ENCODE measurements around the gene SCTR.

The SCTR gene

GRCh38 chr2:119523383-119523951 lies 816 bp downstream of the SCTR start:
- no peak for DNase-seq (ENCODE audit: low read depth)

GRCh38 chr2:119522671-119523070 lies 1.6 kb downstream of the SCTR start:
- no peak for DNase-seq (ENCODE audit: low read depth)

- no peak for DNase-seq (ENCODE audit: low read depth)
Measured at GRCh38 chr2:119521433-119522050, 2.7 kb downstream of the SCTR start.

- DNase-seq (ENCODE audit: low read depth): no peak
Measured at GRCh38 chr2:119520696-119521432, 3.4 kb downstream of the SCTR start.

GRCh38 chr2:119519057-119519408 lies 5.2 kb downstream of the SCTR start:
- DNase-seq (ENCODE audit: low read depth): no peak

- no peak for DNase-seq (ENCODE audit: low read depth)
Measured at GRCh38 chr2:119518401-119519056, 5.8 kb downstream of the SCTR start.

DNA sequence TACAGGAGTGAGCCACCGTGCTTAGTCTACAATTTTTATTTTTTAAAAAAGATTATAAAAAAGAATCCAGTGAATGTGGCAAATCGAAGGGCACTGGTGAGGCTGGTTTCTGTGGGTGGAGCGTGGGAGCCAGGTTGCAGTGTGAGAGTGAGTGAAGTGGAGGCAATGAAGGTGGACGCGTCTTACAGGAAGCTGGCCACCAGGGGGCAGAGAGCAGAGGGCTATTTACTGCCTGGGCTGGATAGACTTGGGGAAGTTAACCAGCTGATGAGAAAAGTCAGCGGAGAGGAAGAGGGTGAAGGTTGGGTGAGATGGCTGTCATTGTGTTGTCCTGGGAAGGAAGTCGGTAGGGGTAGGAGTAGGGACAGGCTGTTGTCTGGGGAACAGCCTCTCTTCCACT lies 6.8 kb downstream of the SCTR start:
- DNase-seq (ENCODE audit: low read depth): peak; percentile 60

- no peak for DNase-seq (ENCODE audit: low read depth)
Measured at GRCh38 chr2:119516121-119516520, 8.2 kb downstream of the SCTR start.

DNA sequence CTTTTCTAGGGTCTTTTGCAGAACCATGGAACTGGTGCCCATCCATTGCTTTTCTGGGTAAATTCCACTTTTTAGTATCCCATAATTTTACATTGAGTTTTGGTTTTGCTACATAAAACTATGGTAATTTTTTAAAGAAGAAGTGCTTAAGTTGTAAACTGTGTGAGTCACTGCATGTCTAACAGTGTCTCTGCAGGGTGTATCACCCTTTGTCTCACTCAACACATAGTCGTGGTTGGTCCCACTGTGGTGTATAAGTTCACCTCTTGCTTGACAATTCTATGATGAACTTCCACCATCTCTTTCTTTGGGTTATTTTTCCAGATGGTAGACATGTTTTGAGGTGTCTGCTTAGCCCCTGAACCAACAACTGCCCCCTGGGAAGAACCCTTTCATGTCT lies 10.5 kb downstream of the SCTR start:
- no peak for DNase-seq (ENCODE audit: low read depth)

GRCh38 chr2:119512946-119513345 lies 11.3 kb downstream of the SCTR start:
- DNase-seq (ENCODE audit: low read depth): no peak

- DNase-seq (ENCODE audit: low read depth): no peak
Measured at GRCh38 chr2:119511989-119512388, 12.3 kb downstream of the SCTR start.

DNA sequence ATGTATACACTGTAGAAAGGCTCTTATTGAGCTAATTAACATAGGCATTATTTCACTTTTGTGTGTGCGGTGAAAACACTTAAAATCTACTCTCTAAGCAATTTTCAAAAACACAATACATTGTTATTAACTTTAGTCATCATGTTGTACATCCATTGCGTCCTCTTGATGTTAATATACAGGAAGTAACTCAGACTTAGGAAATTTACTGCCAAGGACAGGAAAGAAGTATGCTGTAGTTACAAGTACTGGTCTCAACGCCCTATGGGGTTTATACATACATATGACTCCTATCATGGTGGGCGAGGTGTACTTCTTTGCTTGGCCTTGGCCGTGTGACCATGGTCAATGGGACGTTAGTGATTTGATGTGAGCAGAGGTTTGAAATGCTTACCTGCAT lies 15.5 kb downstream of the SCTR start:
- DNase-seq (ENCODE audit: low read depth): peak; percentile 17

GRCh38 chr2:119496682-119497081 lies 27.6 kb downstream of the SCTR start:
- DNase-seq (ENCODE audit: low read depth): no peak

DNA sequence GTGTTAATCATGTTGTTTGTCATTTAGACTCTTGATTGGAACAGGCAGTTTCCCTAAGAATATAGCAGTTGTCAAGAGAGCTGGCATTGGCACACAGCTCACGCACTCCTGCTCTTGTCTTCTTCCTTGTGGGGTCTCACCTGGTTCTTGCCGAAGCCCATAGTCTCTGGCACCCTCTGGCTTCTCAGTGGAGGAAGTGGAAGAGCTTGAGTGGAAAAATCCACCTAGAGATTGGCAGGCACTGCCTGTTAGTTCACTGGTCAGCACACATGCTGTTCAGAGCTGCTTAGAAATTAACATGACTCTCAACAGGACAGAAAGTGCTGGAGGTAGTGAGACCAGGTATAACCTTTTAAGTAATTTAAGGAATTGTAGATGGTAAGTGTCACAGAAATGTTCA lies 28.3 kb downstream of the SCTR start:
- no peak for DNase-seq (ENCODE audit: low read depth)

DNA sequence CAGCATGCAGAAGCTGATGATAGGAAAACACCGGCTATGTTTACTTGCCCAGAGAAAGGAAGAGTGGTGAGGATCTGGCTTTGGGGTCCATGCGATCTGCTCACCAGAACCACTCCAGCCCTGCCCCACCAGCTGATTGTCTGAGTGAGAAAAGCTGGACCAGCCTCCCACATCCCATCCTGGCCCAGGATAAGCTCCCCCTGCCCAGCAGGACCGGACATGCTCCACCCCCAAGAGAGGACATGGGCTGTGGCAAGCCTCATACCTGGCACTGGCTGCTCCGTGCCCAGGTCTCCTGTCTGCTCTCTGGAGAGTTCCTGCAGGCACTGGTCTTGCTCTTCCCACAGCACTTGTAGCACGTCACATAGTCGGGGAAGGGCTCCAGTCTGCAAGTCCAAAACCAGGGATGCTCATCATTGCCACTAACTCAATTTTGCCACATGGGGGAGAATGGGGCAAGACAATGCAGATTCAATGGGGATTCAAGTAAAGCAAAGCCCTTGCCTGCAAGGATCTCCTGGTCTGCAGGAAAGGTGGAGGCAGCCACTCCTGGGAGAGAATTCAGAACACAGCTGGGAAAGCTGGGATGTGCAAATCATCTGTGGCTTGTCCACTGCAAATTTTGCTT lies 30.0 kb downstream of the SCTR start:
- DNase-seq (ENCODE audit: low read depth): peak; percentile 6

DNA sequence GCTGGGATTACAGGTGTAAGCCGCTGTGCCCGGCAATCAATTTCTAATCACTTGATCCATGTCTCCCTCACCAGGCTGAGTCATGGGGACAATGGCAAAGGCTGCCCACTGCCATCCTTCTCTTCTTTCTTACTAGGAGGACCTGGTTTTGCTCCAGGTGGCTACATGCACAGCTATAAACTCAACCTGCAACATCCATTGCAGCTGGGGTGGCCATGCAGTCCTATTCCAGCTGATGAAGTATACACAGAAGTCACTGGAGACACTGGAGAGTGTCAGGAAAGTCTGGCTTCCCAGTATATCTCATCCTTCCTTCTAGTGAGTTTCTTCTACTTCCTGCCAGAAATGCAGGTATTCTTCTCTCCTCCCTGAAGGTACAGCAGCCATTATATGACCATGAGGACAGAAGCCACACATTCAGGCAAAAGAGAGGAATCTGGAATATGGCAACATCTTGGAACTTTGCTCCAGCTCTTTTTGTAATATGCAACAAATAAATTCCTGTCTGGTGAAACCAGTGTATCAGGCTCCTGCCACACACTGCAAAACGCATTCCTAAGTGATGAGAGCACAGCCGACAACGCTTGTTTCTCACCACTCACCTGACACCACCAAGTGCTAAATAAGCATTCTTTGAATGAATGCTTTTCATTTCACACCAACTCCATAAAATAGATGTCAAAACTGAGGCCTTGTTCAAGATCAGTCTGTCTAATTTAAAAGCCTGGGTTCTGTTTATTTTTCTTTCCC lies 32.3 kb downstream of the SCTR start:
- DNase-seq (ENCODE audit: low read depth): peak; percentile 81

GRCh38 chr2:119490653-119491195 lies 33.6 kb downstream of the SCTR start:
- no peak for DNase-seq (ENCODE audit: low read depth)

DNA sequence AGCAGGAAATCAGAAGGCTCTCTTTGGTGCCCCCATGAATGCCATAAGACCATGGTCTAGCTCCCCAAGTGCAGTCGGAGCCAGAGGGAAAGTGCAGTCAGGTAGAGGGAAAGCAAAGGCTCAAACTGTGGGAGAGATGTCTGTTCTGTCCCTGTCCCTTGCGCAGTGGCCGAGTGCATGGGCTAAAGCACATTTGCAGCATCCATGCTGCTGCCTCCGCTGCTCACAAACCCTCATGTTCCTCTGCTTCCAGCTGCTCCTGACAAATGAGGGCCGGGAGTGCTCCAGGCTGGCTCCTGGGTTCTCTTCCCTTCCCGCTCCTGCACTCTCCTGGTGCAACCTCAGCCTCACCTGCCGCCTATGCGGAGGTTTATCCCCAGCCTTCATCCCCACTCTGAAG lies 34.2 kb downstream of the SCTR start:
- DNase-seq (ENCODE audit: low read depth): no peak

GRCh38 chr2:119489232-119489952 lies 34.9 kb downstream of the SCTR start:
- DNase-seq (ENCODE audit: low read depth): no peak

- no peak for DNase-seq (ENCODE audit: low read depth)
Measured at GRCh38 chr2:119488245-119489214, 35.8 kb downstream of the SCTR start.

Measured in ELR (cell line).